Peyer's patch (tissue), 4 donors: ENCODE results near the gene CSMD2. TPM values are rescaled to one million over a fixed set of nuclear protein-coding genes. Genes with fewer than 3 reads are reported as not detected.

Experiments
- DNase-seq, 3 donors: peaks; one replicate each; pipeline ENCODE4 v3.0.0-alpha.2; 2017 to 2019
- H3K27ac ChIP-seq, 4 donors: fragments of 200-600 bp; sonication (generic); one replicate each; pipeline ENCODE4 v1.5.1; 2016 to 2019
- H3K27me3 ChIP-seq, 2 donors: fragments of 200-600 bp; sonication (generic); one replicate each; pipeline ENCODE4 v1.5.1; 2019
- H3K36me3 ChIP-seq, 3 donors: fragments of 200-600 bp; sonication (generic); one replicate each; pipeline ENCODE4 v1.5.1; 2016 to 2019
- H3K4me1 ChIP-seq, 4 donors: fragments of 200-600 bp; sonication (generic); one replicate each; pipeline ENCODE4 v1.5.1; 2016 to 2019
- H3K4me3 ChIP-seq, 4 donors: fragments of 200-600 bp; sonication (generic); 1 replicate in 3 of 4; 2 replicates in 1 of 4; pipeline ENCODE4 v1.5.1; 2016 to 2019; ENCODE audit warnings: mild to moderate bottlenecking in 1 of 4
- H3K9me3 ChIP-seq, 4 donors: fragments of 200-600 bp; sonication (generic); one replicate each; pipeline ENCODE4 v1.5.1; 2016 to 2019; ENCODE audit warnings: mild to moderate bottlenecking in 1 of 4
- POLR2A ChIP-seq, 2 donors: fragments of 450-650 bp; IDR thresholded peaks; one replicate each; pipeline ENCODE4 v1.5.1; 2017; ENCODE audit warnings: antibody characterized with exemption in 2 of 2, mild to moderate bottlenecking in 2 of 2, moderate library complexity in 2 of 2
- total RNA-seq, 4 donors: library from RNA; depleted of rRNA; stranded (reverse); fragments of >200 nt; gene quantifications; one replicate each; pipeline ENCODE4 v1.1.0, GENCODE V29; 2016
- TF ChIP-seq, protein P1 (sequence below), 6 experiments: fragments of 450-650 bp in 4 of 6; fragments of 200-600 bp in 2 of 6; sonication (generic) in 1 of 6; IDR thresholded peaks; one replicate each; pipeline ENCODE4 v1.5.1; 2017 to 2019; ENCODE audit warnings: antibody characterized with exemption in 6 of 6, mild to moderate bottlenecking in 3 of 6, moderate library complexity in 1 of 6

The CSMD2 gene
- total RNA-seq, 4 donors from 2014 or later = under 0.01 to 1.2 (median 0.70) TPM

DNA sequence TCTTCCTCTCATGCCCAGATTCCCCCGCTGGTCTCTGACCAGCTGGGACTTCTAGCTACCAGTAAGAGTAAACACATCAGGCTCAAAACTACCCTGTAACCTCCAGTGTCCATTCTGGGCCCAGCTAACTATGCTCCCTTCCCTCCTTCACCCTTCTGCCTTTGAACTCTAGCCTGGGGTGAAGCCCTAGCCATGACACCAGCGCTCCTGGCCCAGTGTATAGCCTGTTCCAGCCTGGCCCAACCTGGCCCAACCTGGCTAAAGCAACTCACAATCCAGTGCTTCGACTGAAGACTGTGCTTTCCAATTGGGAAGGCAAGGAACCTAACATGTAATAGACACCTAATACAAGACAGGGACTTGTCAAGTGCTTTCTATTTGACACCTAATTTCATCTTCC, 27.6 kb downstream of the CSMD2 start:
- Histone ChIP-seq H3K9me3 (no peaks in the 10 kb centered on the region), H3K4me3 (no peak overlapping the region)

DNA sequence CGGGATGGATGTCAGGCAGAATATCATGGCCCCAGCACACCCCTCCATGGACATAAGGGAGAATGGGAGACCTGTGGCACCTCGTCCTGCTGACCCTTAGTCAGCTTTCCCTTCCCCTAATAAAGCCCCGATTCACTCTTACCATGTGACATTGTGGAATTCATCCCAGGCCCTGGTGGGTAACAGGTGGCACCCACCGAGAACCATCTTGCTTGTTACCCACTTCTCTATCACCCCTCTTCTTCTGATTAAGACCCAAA, 32.9 kb downstream of the CSMD2 start:
- no peak overlapping the region for H3K4me3 ChIP-seq
- no peaks in the 10 kb centered on the region for H3K36me3 ChIP-seq
- DNase-seq = no peak
- TF ChIP-seq, protein P1, sequence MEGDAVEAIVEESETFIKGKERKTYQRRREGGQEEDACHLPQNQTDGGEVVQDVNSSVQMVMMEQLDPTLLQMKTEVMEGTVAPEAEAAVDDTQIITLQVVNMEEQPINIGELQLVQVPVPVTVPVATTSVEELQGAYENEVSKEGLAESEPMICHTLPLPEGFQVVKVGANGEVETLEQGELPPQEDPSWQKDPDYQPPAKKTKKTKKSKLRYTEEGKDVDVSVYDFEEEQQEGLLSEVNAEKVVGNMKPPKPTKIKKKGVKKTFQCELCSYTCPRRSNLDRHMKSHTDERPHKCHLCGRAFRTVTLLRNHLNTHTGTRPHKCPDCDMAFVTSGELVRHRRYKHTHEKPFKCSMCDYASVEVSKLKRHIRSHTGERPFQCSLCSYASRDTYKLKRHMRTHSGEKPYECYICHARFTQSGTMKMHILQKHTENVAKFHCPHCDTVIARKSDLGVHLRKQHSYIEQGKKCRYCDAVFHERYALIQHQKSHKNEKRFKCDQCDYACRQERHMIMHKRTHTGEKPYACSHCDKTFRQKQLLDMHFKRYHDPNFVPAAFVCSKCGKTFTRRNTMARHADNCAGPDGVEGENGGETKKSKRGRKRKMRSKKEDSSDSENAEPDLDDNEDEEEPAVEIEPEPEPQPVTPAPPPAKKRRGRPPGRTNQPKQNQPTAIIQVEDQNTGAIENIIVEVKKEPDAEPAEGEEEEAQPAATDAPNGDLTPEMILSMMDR (IDR thresholded peaks at IDR 0.05) = no peak
- TF ChIP-seq POLR2A (IDR thresholded peaks at IDR 0.05) = no peak
- H3K27ac ChIP-seq = no peak overlapping the region
- no peaks in the 10 kb centered on the region for H3K27me3 ChIP-seq
- no peaks in the 10 kb centered on the region for H3K9me3 ChIP-seq
- no peaks in the 10 kb centered on the region for H3K4me1 ChIP-seq

More for the DNA sequence above, 27.6 kb downstream of the CSMD2 start:
- no peak for TF ChIP-seq POLR2A (IDR thresholded peaks at IDR 0.05)
- TF ChIP-seq, protein P1 (IDR thresholded peaks at IDR 0.05) = no peak
- H3K27me3 ChIP-seq = no peaks in the 10 kb centered on the region
- H3K27ac ChIP-seq = no peak overlapping the region
- H3K36me3 ChIP-seq = no peaks in the 10 kb centered on the region
- H3K4me1 ChIP-seq = no peaks in the 10 kb centered on the region
- DNase-seq = no peak

DNA sequence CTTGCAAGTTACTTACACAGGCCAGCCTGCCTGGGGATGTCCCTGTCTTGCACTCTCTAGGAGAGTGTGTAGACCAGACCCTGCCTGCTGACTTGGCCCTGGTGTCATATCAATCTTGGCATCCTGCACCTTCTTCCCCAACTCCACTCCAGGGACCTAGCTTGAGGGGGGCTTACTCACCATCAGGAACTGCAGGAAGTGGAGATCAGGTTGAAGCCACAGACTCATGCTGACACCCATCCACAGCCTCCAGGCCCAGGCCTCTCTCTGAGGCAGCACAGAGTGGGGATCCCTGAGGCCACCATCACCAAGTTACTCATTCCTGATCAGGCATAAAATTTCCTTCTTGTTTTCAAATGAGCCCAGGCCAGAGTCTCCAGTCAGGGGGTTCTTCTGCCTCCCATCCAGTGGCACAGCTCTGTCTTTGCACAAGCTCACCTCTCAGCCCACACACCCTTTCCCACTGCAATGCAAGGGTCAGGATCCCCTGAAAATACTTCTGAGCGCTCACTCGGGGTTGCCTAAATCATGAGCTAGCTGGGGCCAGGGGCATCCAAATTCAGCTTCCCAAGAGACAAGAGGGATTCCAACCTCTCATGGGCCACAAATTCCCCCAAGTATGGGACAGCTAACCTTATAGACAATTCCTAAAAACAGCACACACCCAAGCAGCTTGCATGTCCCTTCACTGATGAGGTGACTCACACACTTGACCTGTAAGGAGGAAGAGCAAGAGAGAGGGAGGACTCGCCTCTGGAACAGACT, 33.5 kb downstream of the CSMD2 start:
- no peak overlapping the region for H3K27ac ChIP-seq
- H3K4me1 ChIP-seq = no peaks in the 10 kb centered on the region
- H3K36me3 ChIP-seq = no peaks in the 10 kb centered on the region
- no peak overlapping the region for H3K4me3 ChIP-seq
- H3K27me3 ChIP-seq = no peaks in the 10 kb centered on the region
- no peak for TF ChIP-seq POLR2A (IDR thresholded peaks at IDR 0.05)
- TF ChIP-seq, protein P1 (IDR thresholded peaks at IDR 0.05) = no peak
- DNase-seq = no peak
- no peaks in the 10 kb centered on the region for H3K9me3 ChIP-seq

DNA sequence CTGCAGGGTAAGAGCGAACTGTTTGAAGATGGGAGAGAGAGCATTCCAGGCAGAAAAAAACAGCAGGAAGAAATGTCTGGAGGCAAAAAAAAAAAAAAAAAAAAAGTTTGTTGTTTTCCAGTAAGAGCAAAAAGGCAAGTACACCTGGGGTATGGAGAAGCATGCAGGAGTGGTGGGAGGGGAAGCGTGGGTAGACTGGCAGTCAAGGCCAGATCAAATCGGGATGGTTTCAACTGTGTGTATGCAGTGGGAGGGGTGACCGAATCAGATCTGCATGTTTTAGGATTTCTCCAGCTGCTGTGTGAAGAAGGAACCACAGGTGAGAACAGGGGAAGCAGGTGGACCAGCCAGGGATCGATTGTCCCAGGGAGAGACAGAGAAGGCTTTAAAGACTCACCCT, 34.7 kb downstream of the CSMD2 start:
- H3K27me3 ChIP-seq = no peaks in the 10 kb centered on the region
- no peaks in the 10 kb centered on the region for H3K9me3 ChIP-seq
- no peak for DNase-seq
- no peaks in the 10 kb centered on the region for H3K36me3 ChIP-seq
- no peak overlapping the region for H3K27ac ChIP-seq
- TF ChIP-seq POLR2A (IDR thresholded peaks at IDR 0.05) = no peak
- TF ChIP-seq, protein P1 (IDR thresholded peaks at IDR 0.05) = no peak
- no peaks in the 10 kb centered on the region for H3K4me1 ChIP-seq
- H3K4me3 ChIP-seq = no peak overlapping the region

DNA sequence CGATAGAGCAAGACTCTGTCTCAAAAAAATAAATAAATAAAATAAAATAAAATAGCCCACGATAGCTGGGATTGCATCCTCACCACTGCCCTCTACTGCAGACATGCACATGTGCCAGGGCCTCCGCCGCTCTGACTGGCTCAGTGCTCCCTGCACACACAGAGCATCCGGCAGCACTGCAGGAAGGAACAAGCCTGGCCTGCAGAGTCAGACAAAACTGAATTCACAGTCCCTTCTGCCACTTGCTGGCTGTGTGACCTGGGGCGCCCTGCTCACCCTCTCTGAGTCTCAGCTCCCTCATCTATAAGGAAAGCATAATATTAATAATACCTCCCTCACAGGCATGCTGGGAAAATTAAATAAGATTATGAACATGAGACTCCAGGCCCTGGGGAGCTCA, 35.4 kb downstream of the CSMD2 start:
- Histone ChIP-seq H3K4me1 (no peaks in the 10 kb centered on the region), H3K27ac (no peak overlapping the region), H3K27me3 (no peaks in the 10 kb centered on the region), H3K9me3 (no peaks in the 10 kb centered on the region), H3K4me3 (no peak overlapping the region), H3K36me3 (no peaks in the 10 kb centered on the region)
- DNase-seq = no peak
- TF ChIP-seq, protein P1 (IDR thresholded peaks at IDR 0.05) = no peak
- TF ChIP-seq POLR2A (IDR thresholded peaks at IDR 0.05) = no peak
